Panc1 (cell line): Measurements from ENCODE around the gene NARS2. TPM values are rescaled to one million over a fixed set of nuclear protein-coding genes. Genes with fewer than 3 reads are reported as not detected.

Source experiments
- ATAC-seq: fragments of 200-7000 bp; cut with Tn5 transposase; 2 replicates; pipeline ENCODE4 v1.9.1; 2020; ENCODE audit warnings: mild to moderate bottlenecking, moderate library complexity
- BruUV-seq: library from RNA; stranded (reverse); fragments of 400-500 nt; replicated peaks from 2 replicates; lab custom pipeline; 2021; lab: Mats Ljungman, UMichigan
- CTCF ChIA-PET: fragments of 300-600 bp; sonication (Branson Sonifier 250); formaldehyde crosslinking; loops from one replicate; lab custom pipeline; 2022; ENCODE audit warnings: antibody characterized with exemption; lab: Charles Lee
- POLR2A ChIA-PET: fragments of 300-600 bp; sonication (Branson Sonifier 250); formaldehyde crosslinking; loops from one replicate; lab custom pipeline; 2022; ENCODE audit warnings: antibody characterized with exemption; lab: Charles Lee
- DNase-seq: peaks from one replicate; pipeline ENCODE4 v3.0.0-alpha.2; 2010; ENCODE audit warnings: low read depth, low spot score
- H3K27ac ChIP-seq: 2 replicates; pipeline ENCODE4 v1.5.1; 2011; ENCODE audit warnings: mild to moderate bottlenecking, low read length, inconsistent platforms
- H3K27me3 ChIP-seq: fragments of 200-500 bp; sonication (Bioruptor generic); 2 replicates; pipeline ENCODE4 v1.6.0; 2014; ENCODE audit warnings: low read length, inconsistent platforms; ENCODE audit not compliant: control insufficient read depth, insufficient read depth
- H3K36me3 ChIP-seq: fragments of 200-500 bp; sonication (Bioruptor generic); 2 replicates; pipeline ENCODE4 v1.5.1; 2014; ENCODE audit warnings: inconsistent platforms, mild to moderate bottlenecking, low read length, moderate library complexity; ENCODE audit not compliant: control insufficient read depth, insufficient read depth
- H3K4me1 ChIP-seq: 2 replicates; pipeline ENCODE4 v1.5.1; 2011; ENCODE audit warnings: inconsistent platforms, mild to moderate bottlenecking, low read length, moderate library complexity; ENCODE audit not compliant: control insufficient read depth, insufficient read depth
- H3K4me3 ChIP-seq, 2 experiments: 2 replicates each; pipeline ENCODE4 v1.5.1; 2011 to 2012; ENCODE audit warnings: low read depth in 2 of 2, low read length in 2 of 2, mild to moderate bottlenecking in 2 of 2, inconsistent platforms in 1 of 2, moderate library complexity in 1 of 2
- H3K9me3 ChIP-seq: fragments of 200-500 bp; sonication (Bioruptor generic); 2 replicates; pipeline ENCODE4 v1.5.1; 2014; ENCODE audit warnings: low read depth, mild to moderate bottlenecking, inconsistent platforms, low read length, moderate library complexity; ENCODE audit not compliant: control insufficient read depth, insufficient read depth
- POLR2AphosphoS5 ChIP-seq: IDR thresholded peaks from 2 replicates; pipeline ENCODE4 v1.6.1; 2012; ENCODE audit warnings: mild to moderate bottlenecking, low read depth, low read length, moderate library complexity
- SIN3A ChIP-seq: IDR thresholded peaks from 2 replicates; pipeline ENCODE4 v1.6.1; 2012; ENCODE audit warnings: low read depth, mild to moderate bottlenecking, low read length, moderate library complexity, borderline replicate concordance; ENCODE audit not compliant: insufficient read depth
- TCF7L2 ChIP-seq: IDR thresholded peaks from 2 replicates; pipeline ENCODE4 v1.6.1; 2011; ENCODE audit warnings: mild to moderate bottlenecking, low read depth, low read length, inconsistent platforms
- in situ Hi-C: cut with HindIII; loops from 2 replicates; pipeline ENCODE4 v1.10.0; 2016; ENCODE audit warnings: low sequenced_read_pairs, low pct_unique_long_range_greater_than_20kb
- intact Hi-C: fragments of 100-400 bp; cut with micrococcal nuclease; formaldehyde crosslinking; loops from one replicate; pipeline ENCODE4 v1.10.0; 2022; ENCODE audit not compliant: unreplicated experiment
- total RNA-seq: library from RNA; stranded (reverse); gene quantifications from one replicate; pipeline ENCODE4 v1.2.1, GENCODE V29; 2021; ENCODE audit not compliant: unreplicated experiment
- TF ChIP-seq, protein P1 (sequence below), 2 experiments: IDR thresholded peaks; 2 replicates each; pipeline ENCODE4 v1.6.1; 2011 to 2012; ENCODE audit warnings: low read depth in 2 of 2, control low read depth in 1 of 2, low read length in 1 of 2, mild to moderate bottlenecking in 1 of 2, moderate library complexity in 1 of 2; ENCODE audit not compliant: insufficient read depth in 1 of 2
- TF ChIP-seq, protein P2 (sequence below): fragments of 450-650 bp; IDR thresholded peaks from 2 replicates; pipeline ENCODE4 v1.5.1; 2017; ENCODE audit warnings: mild to moderate bottlenecking

Gene NARS2
- total RNA-seq, 1 experiment from 2014 or later: 29.8 TPM

DNA sequence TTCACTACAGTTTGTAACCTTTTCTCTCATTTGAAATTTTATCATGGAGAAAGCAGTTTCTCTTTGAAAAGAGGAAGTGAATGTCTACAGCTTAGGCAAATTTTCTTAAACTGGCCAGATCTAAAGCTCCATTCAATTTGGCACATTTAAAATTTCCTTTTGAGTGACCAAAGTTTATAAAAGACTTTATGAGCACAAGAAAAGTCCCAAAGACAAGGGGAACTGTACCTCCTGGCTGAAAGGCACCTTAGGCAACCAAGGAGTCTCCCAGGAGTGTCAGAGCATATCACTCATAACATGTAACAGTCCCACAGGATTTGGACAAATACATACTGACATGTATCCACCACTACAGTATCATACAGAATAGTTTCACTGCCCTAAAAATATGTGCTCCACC lies 41.3 kb downstream of the NARS2 start:
- H3K4me3 ChIP-seq: no peak overlapping the region
- no peak for DNase-seq
- no peaks in the 10 kb centered on the region for H3K9me3 ChIP-seq
- no TSS peak for BruUV-seq
- TF ChIP-seq SIN3A: no peak
- no peak for TF ChIP-seq TCF7L2
- TF ChIP-seq, protein P1, sequence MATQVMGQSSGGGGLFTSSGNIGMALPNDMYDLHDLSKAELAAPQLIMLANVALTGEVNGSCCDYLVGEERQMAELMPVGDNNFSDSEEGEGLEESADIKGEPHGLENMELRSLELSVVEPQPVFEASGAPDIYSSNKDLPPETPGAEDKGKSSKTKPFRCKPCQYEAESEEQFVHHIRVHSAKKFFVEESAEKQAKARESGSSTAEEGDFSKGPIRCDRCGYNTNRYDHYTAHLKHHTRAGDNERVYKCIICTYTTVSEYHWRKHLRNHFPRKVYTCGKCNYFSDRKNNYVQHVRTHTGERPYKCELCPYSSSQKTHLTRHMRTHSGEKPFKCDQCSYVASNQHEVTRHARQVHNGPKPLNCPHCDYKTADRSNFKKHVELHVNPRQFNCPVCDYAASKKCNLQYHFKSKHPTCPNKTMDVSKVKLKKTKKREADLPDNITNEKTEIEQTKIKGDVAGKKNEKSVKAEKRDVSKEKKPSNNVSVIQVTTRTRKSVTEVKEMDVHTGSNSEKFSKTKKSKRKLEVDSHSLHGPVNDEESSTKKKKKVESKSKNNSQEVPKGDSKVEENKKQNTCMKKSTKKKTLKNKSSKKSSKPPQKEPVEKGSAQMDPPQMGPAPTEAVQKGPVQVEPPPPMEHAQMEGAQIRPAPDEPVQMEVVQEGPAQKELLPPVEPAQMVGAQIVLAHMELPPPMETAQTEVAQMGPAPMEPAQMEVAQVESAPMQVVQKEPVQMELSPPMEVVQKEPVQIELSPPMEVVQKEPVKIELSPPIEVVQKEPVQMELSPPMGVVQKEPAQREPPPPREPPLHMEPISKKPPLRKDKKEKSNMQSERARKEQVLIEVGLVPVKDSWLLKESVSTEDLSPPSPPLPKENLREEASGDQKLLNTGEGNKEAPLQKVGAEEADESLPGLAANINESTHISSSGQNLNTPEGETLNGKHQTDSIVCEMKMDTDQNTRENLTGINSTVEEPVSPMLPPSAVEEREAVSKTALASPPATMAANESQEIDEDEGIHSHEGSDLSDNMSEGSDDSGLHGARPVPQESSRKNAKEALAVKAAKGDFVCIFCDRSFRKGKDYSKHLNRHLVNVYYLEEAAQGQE (IDR thresholded peaks at IDR 0.05; ENCODE audit: insufficient read depth in 1 of 2, low read depth in 2 of 2, low read length in 1 of 2): no peak
- TF ChIP-seq, protein P2, sequence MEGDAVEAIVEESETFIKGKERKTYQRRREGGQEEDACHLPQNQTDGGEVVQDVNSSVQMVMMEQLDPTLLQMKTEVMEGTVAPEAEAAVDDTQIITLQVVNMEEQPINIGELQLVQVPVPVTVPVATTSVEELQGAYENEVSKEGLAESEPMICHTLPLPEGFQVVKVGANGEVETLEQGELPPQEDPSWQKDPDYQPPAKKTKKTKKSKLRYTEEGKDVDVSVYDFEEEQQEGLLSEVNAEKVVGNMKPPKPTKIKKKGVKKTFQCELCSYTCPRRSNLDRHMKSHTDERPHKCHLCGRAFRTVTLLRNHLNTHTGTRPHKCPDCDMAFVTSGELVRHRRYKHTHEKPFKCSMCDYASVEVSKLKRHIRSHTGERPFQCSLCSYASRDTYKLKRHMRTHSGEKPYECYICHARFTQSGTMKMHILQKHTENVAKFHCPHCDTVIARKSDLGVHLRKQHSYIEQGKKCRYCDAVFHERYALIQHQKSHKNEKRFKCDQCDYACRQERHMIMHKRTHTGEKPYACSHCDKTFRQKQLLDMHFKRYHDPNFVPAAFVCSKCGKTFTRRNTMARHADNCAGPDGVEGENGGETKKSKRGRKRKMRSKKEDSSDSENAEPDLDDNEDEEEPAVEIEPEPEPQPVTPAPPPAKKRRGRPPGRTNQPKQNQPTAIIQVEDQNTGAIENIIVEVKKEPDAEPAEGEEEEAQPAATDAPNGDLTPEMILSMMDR: no peak
- TF ChIP-seq POLR2AphosphoS5: no peak
- in situ Hi-C loops: no loop called here
- CTCF ChIA-PET: interaction anchor here (1.1 kb wide), 1 partner anchor 31 kb away, joined by 3 read pairs; no protein-coding TSS in a partner anchor
- H3K4me1 ChIP-seq: no peaks in the 10 kb centered on the region
- no peaks in the 10 kb centered on the region for H3K36me3 ChIP-seq
- no peaks in the 10 kb centered on the region for H3K27me3 ChIP-seq
- ATAC-seq: no peak
- POLR2A ChIA-PET: no interaction called here
- no peak overlapping the region for H3K27ac ChIP-seq
- intact Hi-C loops: no loop called here

DNA sequence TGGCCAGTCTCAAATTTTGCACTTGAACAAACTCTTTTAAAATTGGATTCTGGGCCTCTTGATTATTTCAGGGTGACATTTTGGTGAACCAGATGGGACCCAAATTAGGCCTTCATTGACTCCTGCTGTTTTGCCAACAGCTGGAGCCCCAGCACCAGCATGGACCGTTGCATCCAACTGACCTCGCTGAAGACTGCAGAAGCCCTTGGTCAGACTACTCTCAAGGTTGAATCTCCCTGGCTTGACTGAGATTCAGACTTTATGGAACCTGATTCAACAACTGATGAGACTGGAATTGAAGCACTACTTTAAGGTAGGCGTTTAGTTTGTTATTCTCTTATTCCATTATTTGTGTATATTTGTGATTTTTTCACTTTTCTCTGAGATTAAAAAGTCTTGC lies 41.7 kb downstream of the NARS2 start:
- CTCF ChIA-PET: no interaction called here
- ATAC-seq (no peak), DNase-seq (no peak)
- POLR2A ChIA-PET: no interaction called here
- no TSS peak for BruUV-seq
- H3K36me3 ChIP-seq: no peaks in the 10 kb centered on the region
- H3K9me3 ChIP-seq: no peaks in the 10 kb centered on the region
- no peaks in the 10 kb centered on the region for H3K4me1 ChIP-seq
- H3K4me3 ChIP-seq: no peak overlapping the region
- TF ChIP-seq, protein P1 (IDR thresholded peaks at IDR 0.05; ENCODE audit: insufficient read depth in 1 of 2, low read depth in 2 of 2, low read length in 1 of 2): no peak
- TF ChIP-seq POLR2AphosphoS5 (no peak), SIN3A (no peak), TCF7L2 (no peak)
- TF ChIP-seq, protein P2: no peak
- no peaks in the 10 kb centered on the region for H3K27me3 ChIP-seq
- intact Hi-C loops: no loop called here
- in situ Hi-C loops: no loop called here
- H3K27ac ChIP-seq: no peak overlapping the region
